ENCODE data around the gene MAN2B2. TPM values are rescaled to one million over a fixed set of nuclear protein-coding genes. Genes with fewer than 3 reads are reported as not detected.
"Not testable (repeated sequence)": the region's sequence is repeated elsewhere in the genome, so short reads cannot be mapped to it uniquely, and the experiment has no call there.

MAN2B2 gene
- total RNA-seq, 4 donors from 2014 or later: 9.0 to 23.3 (median 14.3) TPM

DNA sequence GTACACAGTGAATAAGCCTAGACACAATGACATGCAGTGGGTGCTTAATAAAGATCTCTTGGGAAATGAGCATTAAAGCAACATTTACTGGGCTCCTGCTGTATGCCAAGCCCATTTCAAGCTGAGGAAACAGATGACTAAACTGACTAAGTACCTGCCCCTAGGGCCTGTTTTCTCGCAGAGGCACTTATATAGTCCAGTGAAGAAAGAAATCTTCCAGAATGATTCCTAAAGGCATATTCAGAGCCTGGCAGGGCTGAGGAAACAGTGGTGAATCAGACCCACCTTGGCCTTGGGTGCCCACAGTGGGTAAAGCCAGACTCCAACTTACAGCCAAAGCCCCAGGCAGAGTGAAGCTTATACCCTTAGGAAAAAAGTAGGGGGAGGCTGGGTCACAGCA lies 96.7 kb downstream of the MAN2B2 start:
- Histone ChIP-seq H3K27ac (no peak overlapping the region), H3K4me1 (peaks cover 16 to 56% (median 19%) of the 10 kb centered on the region in 3 donors), H3K9me3 (no peaks in the 10 kb centered on the region), H3K36me3 (peaks cover 0 to 36% (median 0%) of the 10 kb centered on the region in 3 donors), H3K4me3 (no peak overlapping the region), H3K27me3 (no peaks in the 10 kb centered on the region)
- intact Hi-C loops (cut with DNase I): no loop called here
- 40 to 43% methylated on average over 1 of the region's 1 CpG for WGBS, 2 donors
- no peak for DNase-seq
- TF ChIP-seq POLR2A (IDR thresholded peaks at IDR 0.05): no peak

DNA sequence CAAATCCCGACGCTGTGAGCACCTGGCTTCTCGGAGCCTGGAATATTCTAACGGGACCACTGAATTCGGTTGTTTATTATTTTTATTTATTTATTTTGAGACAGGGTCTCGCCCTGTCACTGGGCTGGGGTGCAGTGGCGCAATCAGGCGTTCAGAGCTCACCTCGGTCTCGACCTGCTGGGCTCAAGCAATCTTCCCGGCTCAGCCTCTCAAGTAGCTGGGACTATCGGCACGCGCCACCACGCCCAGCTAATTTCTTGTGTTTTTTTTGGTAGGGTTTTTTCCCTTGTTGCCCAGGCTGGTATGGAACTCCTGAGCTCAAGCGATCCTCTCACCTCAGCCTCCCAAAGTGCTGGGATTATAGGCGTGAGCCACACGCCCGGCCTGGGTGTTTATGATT lies 97.1 kb downstream of the MAN2B2 start:
- H3K27me3 ChIP-seq: no peaks in the 10 kb centered on the region
- peaks cover 0 to 41% (median 0%) of the 10 kb centered on the region in 3 donors for H3K36me3 ChIP-seq
- no peak overlapping the region for H3K4me3 ChIP-seq
- H3K4me1 ChIP-seq: peaks cover 21 to 61% (median 24%) of the 10 kb centered on the region in 3 donors
- intact Hi-C loops (cut with DNase I): no loop called here
- H3K9me3 ChIP-seq: no peaks in the 10 kb centered on the region
- TF ChIP-seq, protein P1, sequence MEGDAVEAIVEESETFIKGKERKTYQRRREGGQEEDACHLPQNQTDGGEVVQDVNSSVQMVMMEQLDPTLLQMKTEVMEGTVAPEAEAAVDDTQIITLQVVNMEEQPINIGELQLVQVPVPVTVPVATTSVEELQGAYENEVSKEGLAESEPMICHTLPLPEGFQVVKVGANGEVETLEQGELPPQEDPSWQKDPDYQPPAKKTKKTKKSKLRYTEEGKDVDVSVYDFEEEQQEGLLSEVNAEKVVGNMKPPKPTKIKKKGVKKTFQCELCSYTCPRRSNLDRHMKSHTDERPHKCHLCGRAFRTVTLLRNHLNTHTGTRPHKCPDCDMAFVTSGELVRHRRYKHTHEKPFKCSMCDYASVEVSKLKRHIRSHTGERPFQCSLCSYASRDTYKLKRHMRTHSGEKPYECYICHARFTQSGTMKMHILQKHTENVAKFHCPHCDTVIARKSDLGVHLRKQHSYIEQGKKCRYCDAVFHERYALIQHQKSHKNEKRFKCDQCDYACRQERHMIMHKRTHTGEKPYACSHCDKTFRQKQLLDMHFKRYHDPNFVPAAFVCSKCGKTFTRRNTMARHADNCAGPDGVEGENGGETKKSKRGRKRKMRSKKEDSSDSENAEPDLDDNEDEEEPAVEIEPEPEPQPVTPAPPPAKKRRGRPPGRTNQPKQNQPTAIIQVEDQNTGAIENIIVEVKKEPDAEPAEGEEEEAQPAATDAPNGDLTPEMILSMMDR (IDR thresholded peaks at IDR 0.05): no peak
- TF ChIP-seq POLR2A (IDR thresholded peaks at IDR 0.05): no peak
- WGBS, 2 donors: 94 to 96% methylated on average over 14 to 15 of the region's 19 CpGs
- DNase-seq: no peak
- no peak overlapping the region for H3K27ac ChIP-seq

DNA sequence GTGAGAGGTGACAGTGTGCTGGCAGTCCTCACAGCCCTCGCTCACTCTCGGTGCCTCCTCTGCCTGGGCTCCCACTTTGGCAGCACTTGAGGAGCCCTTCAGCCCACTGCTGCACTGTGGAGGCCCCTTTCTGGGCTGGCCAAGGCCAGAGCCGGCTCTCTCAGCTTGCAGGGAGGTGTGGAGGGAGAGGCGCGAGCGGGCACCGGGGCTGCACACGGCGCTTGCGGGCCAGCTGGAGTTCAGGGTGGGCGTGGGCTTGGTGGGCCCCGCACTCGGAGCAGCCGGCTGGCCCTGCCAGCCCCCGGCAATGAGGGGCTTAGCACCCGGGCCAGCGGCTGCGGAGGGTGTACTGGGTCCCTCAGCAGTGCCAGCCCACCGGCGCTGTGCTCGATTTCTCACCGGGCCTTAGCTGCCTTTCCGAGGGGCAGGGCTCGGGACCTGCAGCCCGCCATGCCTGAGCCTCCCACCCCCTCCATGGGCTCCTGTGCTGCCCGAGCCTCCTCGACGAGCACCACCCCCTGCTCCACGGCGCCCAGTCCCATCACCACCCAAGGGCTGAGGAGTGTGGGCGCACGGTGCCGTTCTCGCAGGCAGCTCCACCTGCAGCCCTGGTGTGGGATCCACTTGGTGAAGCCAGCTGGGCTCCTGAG lies 97.7 kb downstream of the MAN2B2 start:
- Histone ChIP-seq H3K4me3 (peak overlapping the region in 1 of 4 donors; percentile 89), H3K27ac (peak overlapping the region in 1 of 4 donors; percentile 95), H3K4me1 (peaks cover 22 to 66% (median 26%) of the 10 kb centered on the region in 3 donors), H3K36me3 (peaks cover 0 to 46% (median 0%) of the 10 kb centered on the region in 3 donors)
- DNase-seq; H3K27me3 ChIP-seq; H3K9me3 ChIP-seq; intact Hi-C loops (cut with DNase I): not testable (repeated sequence)
- no CpG with 5 or more reads among the region's 34 CpGs for WGBS, 2 donors

Other genes with a start within 250 kb of the MAN2B2 start
- 10 to 100 TPM; 26.9 to 76.3 (median 53.7) TPM for gene PPP2R2C, start 102.6 kb upstream of the MAN2B2 start, total RNA-seq
- 100 to 1,000 TPM; 147 to 234 (median 186) TPM for gene MRFAP1, start 65.5 kb downstream of the MAN2B2 start, total RNA-seq
- gene S100P, start 118.7 kb downstream of the MAN2B2 start, total RNA-seq: 10 to 100 TPM; 15.8 to 65.8 (median 51.8) TPM
- 10 to 100 TPM; 29.5 to 63.5 (median 48.2) TPM for gene MRFAP1L1, start 134.7 kb downstream of the MAN2B2 start, total RNA-seq
- 10 to 100 TPM; 12.4 to 19.6 (median 14.3) TPM for gene BLOC1S4, start 141.0 kb downstream of the MAN2B2 start, total RNA-seq
- 10 to 100 TPM; 19.4 to 46.8 (median 35.0) TPM for gene KIAA0232, start 207.5 kb downstream of the MAN2B2 start, total RNA-seq